B cell (primary cell): Measurements from ENCODE around the gene BCS1L. TPM values are rescaled to one million over a fixed set of nuclear protein-coding genes. Genes with fewer than 3 reads are reported as not detected.

ENCODE experiments used
- ATAC-seq: fragments of 200-7000 bp; cut with Tn5 transposase; one replicate; pipeline ENCODE4 v1.10.0; 2021; ENCODE audit warnings: low read depth, mild to moderate bottlenecking, moderate number of reproducible peaks, moderate library complexity
- CTCF ChIA-PET: fragments of 350-600 bp; sonication (Branson Sonifier 250); formaldehyde crosslinking; loops from one replicate; lab custom pipeline; 2021; ENCODE audit warnings: antibody characterized with exemption, inconsistent platforms; lab: Charles Lee
- POLR2A ChIA-PET: fragments of 350-600 bp; sonication (Branson Sonifier 250); formaldehyde crosslinking; loops from one replicate; lab custom pipeline; 2021; ENCODE audit warnings: antibody characterized with exemption; lab: Charles Lee
- DNase-seq: peaks from one replicate; pipeline ENCODE4 v3.0.0; 2013
- H2AFZ ChIP-seq: 2 replicates; pipeline ENCODE4 v1.6.1; 2012; ENCODE audit warnings: mild to moderate bottlenecking, low read depth, low read length; ENCODE audit not compliant: insufficient read depth, poor library complexity, severe bottlenecking
- H3K27ac ChIP-seq, 2 donors: 1 replicate in 1 of 2; 2 replicates in 1 of 2; pipeline ENCODE4 v1.5.1; 2012 to 2013; ENCODE audit warnings: low read length in 2 of 2, mild to moderate bottlenecking in 2 of 2, moderate library complexity in 1 of 2
- H3K27me3 ChIP-seq, 4 experiments: fragments of 200-600 bp in 1 of 4; sonication (generic) in 1 of 4; replicated peaks in 1 of 4; 1 replicate in 2 of 4; 2 replicates in 2 of 4; pipeline versions ENCODE4 v1.6.1 to v1.7.0; 2013 to 2016; ENCODE audit warnings: low read length in 3 of 4, mild to moderate bottlenecking in 2 of 4, mixed read lengths in 1 of 4, moderate library complexity in 1 of 4; ENCODE audit not compliant: insufficient read depth in 4 of 4, control insufficient read depth in 3 of 4; ENCODE audit errors: control extremely low read depth in 1 of 4
- H3K36me3 ChIP-seq, 2 experiments: replicated peaks in 1 of 2; 1 replicate in 1 of 2; 2 replicates in 1 of 2; pipeline versions ENCODE4 v1.6.1 to v1.7.1; 2013; ENCODE audit warnings: low read length in 1 of 2; ENCODE audit not compliant: insufficient read depth in 2 of 2, control insufficient read depth in 1 of 2; ENCODE audit errors: control extremely low read depth in 1 of 2, extremely low read depth in 1 of 2
- H3K4me1 ChIP-seq, 2 donors: fragments of 200-600 bp in 1 of 2; sonication (generic) in 1 of 2; 1 replicate in 1 of 2; 2 replicates in 1 of 2; pipeline versions ENCODE4 v1.5.1 to v1.6.1; 2013 to 2017; ENCODE audit warnings: low read length in 2 of 2; ENCODE audit not compliant: control insufficient read depth in 2 of 2, insufficient read depth in 2 of 2
- H3K4me2 ChIP-seq: replicated peaks from 2 replicates; pipeline ENCODE3; 2012; ENCODE audit warnings: mild to moderate bottlenecking, low read depth, low read length; ENCODE audit not compliant: poor library complexity, severe bottlenecking
- H3K4me3 ChIP-seq, 5 experiments: fragments of 200-600 bp in 1 of 5; sonication (generic) in 1 of 5; 1 replicate in 3 of 5; 2 replicates in 2 of 5; pipeline versions ENCODE4 v1.5.1 to v1.7.0; 2011 to 2016; ENCODE audit warnings: low read length in 4 of 5, mild to moderate bottlenecking in 4 of 5, low read depth in 2 of 5, control low read depth in 1 of 5, moderate library complexity in 1 of 5; ENCODE audit not compliant: insufficient read depth in 1 of 5; ENCODE audit errors: control extremely low read depth in 1 of 5, extremely low read depth in 1 of 5
- H3K79me2 ChIP-seq: fragments of 200-600 bp; sonication (generic); one replicate; pipeline ENCODE4 v1.6.0; 2016; ENCODE audit warnings: low read length; ENCODE audit not compliant: control insufficient read depth, insufficient read depth
- H3K9ac ChIP-seq: fragments of 200-600 bp; sonication (generic); 2 replicates; pipeline ENCODE4 v1.6.1; 2017; ENCODE audit warnings: mild to moderate bottlenecking, low read length, moderate library complexity
- H3K9me3 ChIP-seq, 3 donors: one replicate each; pipeline versions ENCODE4 v1.6.1 to v1.7.1; 2013; ENCODE audit warnings: low read length in 2 of 3; ENCODE audit not compliant: control insufficient read depth in 2 of 3, insufficient read depth in 1 of 3; ENCODE audit errors: control extremely low read depth in 1 of 3
- H4K20me1 ChIP-seq: 2 replicates; pipeline ENCODE4 v1.6.0; 2012; ENCODE audit warnings: mild to moderate bottlenecking, low read length; ENCODE audit not compliant: insufficient read depth, control insufficient read depth, poor library complexity, severe bottlenecking
- H3K27ac Mint-ChIP-seq: one replicate; pipeline ENCODE4 v1.8.0; 2021; ENCODE audit warnings: mixed read lengths
- H3K27me3 Mint-ChIP-seq: one replicate; pipeline ENCODE4 v1.8.0; 2021; ENCODE audit warnings: mixed read lengths
- H3K4me1 Mint-ChIP-seq: one replicate; pipeline ENCODE4 v1.8.0; 2021; ENCODE audit warnings: mixed read lengths
- H3K4me3 Mint-ChIP-seq: one replicate; pipeline ENCODE4 v1.8.0; 2021; ENCODE audit warnings: mixed read lengths
- H3K9me3 Mint-ChIP-seq: one replicate; pipeline ENCODE4 v1.8.0; 2022; ENCODE audit warnings: mixed read lengths; ENCODE audit not compliant: insufficient read depth
- EZH2 ChIP-seq: IDR thresholded peaks from 2 replicates; pipeline ENCODE4 v1.6.1; 2012; ENCODE audit warnings: borderline replicate concordance, low read depth, mild to moderate bottlenecking, moderate library complexity, low read length; ENCODE audit not compliant: insufficient read depth, poor library complexity, severe bottlenecking
- WGBS: methylation state at CpG from one replicate; pipeline ENCODE4 v1.1.5; 2013; ENCODE audit warnings: missing lambda C conversion rate; ENCODE audit not compliant: insufficient coverage; 5-methylcytosine and 5-hydroxymethylcytosine counted together
- intact Hi-C: fragments of 100-400 bp; cut with micrococcal nuclease; formaldehyde crosslinking; loops from one replicate; pipeline ENCODE4 v1.10.0; 2022
- polyA plus RNA-seq: library from polyadenylated mRNA; depleted of rRNA; stranded (reverse); fragments of >200 nt; gene quantifications from 2 replicates; pipeline ENCODE4 v1.2.3, GENCODE V29; 2012
- total RNA-seq, 2 donors: library from RNA; stranded (reverse); fragments of 120-200 nt in 1 of 2; gene quantifications; 1 replicate in 1 of 2; 2 replicates in 1 of 2; pipeline versions ENCODE4 v1.2.3 to v1.2.4, GENCODE V29; 2013 to 2022
- TF ChIP-seq, protein P1 (sequence below): fragments of 200-600 bp; IDR thresholded peaks from one replicate; pipeline ENCODE4 v1.8.0; 2022; ENCODE audit warnings: antibody characterized with exemption, mild to moderate bottlenecking

The BCS1L gene
- total and polyA plus RNA-seq, 2 donors (not counting 1 experiment from before 2014, with no cell fraction given): 56.1 to 104 TPM

DNA sequence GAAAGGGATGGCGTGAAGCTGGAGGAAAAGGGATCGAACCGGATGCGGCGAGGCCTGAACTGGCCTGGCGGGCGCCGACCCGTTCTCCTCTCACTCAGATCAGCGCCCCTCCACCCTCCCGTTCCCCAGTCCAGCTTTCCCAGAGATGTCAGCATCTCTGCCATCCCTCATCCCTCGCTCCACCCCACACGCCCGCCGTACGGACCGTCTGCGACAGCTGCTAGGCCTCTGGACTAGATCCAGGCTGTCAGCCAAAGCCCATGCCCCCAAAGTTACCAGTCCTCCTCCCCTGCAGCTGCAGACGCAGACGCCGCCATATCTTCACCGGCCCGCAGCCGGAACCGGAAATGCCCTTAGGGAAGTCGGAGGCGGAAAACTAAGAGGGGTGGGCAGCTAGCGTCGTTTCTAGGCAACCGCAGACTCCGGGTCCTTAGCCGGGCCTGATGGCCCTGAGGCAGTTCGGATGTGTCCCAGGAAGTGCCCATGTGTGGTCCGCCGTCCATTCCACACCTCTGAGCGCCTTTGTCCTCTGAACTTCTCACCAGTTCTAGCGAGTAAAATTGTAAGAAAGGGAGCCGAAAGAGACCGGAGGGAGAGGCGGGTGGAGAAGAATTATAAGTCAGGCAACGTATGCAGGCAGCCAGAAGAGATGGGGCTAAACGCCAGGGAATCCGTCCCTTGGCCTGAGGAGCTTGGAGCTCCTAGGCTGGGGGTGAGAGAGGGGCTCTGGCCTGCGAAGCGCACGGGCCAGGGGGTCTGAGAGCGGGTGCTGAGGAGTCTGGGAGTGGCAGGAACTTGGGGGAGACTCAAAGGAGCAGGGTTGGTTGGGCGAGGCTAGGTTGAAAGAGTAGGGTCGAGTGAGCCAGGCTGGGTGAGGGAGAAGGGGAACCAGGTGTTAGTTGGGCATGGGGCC, 12.4 kb downstream of the BCS1L start, which contains the start of the genes RNF25 and STK36:
Gene RNF25 (minus strand): TSS at position 349 of the 913 bp plus-strand sequence. CDS start 32 bp downstream, at position 317.
Gene STK36 (plus strand): TSS at position 433 of the 913 bp plus-strand sequence. CDS start 744 bp downstream, outside the sequence.
- Mint-ChIP-seq H3K9me3 (no peaks in the 10 kb centered on the region), H3K27ac (peak within 1 kb of the TSS; percentile 91), H3K4me1 (peaks cover 20% of the 10 kb centered on the region), H3K27me3 (no peaks in the 10 kb centered on the region), H3K4me3 (peak within 1 kb of the TSS; percentile 97)
- no peaks in the 10 kb centered on the region for H4K20me1 ChIP-seq
- H3K4me1 ChIP-seq: peaks cover 14 to 15% of the 10 kb centered on the region in 2 donors
- H3K9me3 ChIP-seq: no peaks in the 10 kb centered on the region
- peak within 1 kb of the TSS; percentile 99 for H2AFZ ChIP-seq
- H3K4me2 ChIP-seq: peak within 1 kb of the TSS; percentile 85
- DNase-seq: peak; percentile 85
- ATAC-seq: peak; percentile 95
- H3K27me3 ChIP-seq: no peaks in the 10 kb centered on the region
- peak within 1 kb of the TSS; percentile 86 for H3K9ac ChIP-seq
- TF ChIP-seq, protein P1, sequence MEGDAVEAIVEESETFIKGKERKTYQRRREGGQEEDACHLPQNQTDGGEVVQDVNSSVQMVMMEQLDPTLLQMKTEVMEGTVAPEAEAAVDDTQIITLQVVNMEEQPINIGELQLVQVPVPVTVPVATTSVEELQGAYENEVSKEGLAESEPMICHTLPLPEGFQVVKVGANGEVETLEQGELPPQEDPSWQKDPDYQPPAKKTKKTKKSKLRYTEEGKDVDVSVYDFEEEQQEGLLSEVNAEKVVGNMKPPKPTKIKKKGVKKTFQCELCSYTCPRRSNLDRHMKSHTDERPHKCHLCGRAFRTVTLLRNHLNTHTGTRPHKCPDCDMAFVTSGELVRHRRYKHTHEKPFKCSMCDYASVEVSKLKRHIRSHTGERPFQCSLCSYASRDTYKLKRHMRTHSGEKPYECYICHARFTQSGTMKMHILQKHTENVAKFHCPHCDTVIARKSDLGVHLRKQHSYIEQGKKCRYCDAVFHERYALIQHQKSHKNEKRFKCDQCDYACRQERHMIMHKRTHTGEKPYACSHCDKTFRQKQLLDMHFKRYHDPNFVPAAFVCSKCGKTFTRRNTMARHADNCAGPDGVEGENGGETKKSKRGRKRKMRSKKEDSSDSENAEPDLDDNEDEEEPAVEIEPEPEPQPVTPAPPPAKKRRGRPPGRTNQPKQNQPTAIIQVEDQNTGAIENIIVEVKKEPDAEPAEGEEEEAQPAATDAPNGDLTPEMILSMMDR: no peak
- TF ChIP-seq EZH2: no peak
- H3K36me3 ChIP-seq: peaks cover 1 to 18% of the 10 kb centered on the region in 2 experiments
- 2% methylated on average over 43 of the region's 49 CpGs for WGBS
- intact Hi-C loops: loop anchor here (1.0 to 5.0 kb wide), 6 partner anchors 13 to 925 kb away; partner anchors contain the start of genes AAMP, ARPC2, BCS1L and CNOT9
- POLR2A ChIA-PET: interaction anchor here (0.6 to 2.3 kb wide), 5 partner anchors 13 to 276 kb away, joined by 3 to 19 read pairs (median 3); partner anchors contain the start of genes BCS1L and ZNF142
- CTCF ChIA-PET: interaction anchor here (1.3 to 2.8 kb wide), 4 partner anchors 13 to 176 kb away, joined by 4 to 28 read pairs (median 9); partner anchors contain the start of genes BCS1L, TTLL4 and ZNF142
- peaks cover 29% of the 10 kb centered on the region for H3K79me2 ChIP-seq
- peak within 1 kb of the TSS; percentile 66 to 96 (median 84) for H3K4me3 ChIP-seq
- H3K27ac ChIP-seq: peak within 1 kb of the TSS; percentile 8 to 84
